SK-N-SH (cell line): ENCODE measurements around the gene SLAMF7. TPM values are rescaled to one million over a fixed set of nuclear protein-coding genes. Genes with fewer than 3 reads are reported as not detected.

Experiments
- CTCF ChIA-PET: fragments of 300-600, 350-600 bp; formaldehyde crosslinking; extraction: SDS; loops from one replicate; lab custom pipeline; 2021; lab: Yijun Ruan, JAX
- POLR2A ChIA-PET: fragments of 350-600 bp; sonication (Branson Sonifier 250); formaldehyde crosslinking; extraction: SDS; loops from one replicate; lab custom pipeline; 2020; ENCODE audit warnings: antibody characterized with exemption, inconsistent platforms; lab: Yijun Ruan, JAX
- DNase-seq: peaks from one replicate; pipeline ENCODE4 v3.0.0; 2012
- H2AFZ ChIP-seq: fragments of 200-600 bp; sonication (generic); 2 replicates; pipeline ENCODE4 v1.8.1; 2016; ENCODE audit warnings: antibody characterized with exemption, mild to moderate bottlenecking, low read depth
- H3F3A ChIP-seq: fragments of 200-600 bp; sonication (generic); replicated peaks from 2 replicates; pipeline ENCODE3; 2016; ENCODE audit warnings: antibody characterized with exemption, mild to moderate bottlenecking; ENCODE audit not compliant: insufficient read depth
- H3K27ac ChIP-seq, 2 experiments: fragments of 200-500 bp in 1 of 2; fragments of 200-600 bp in 1 of 2; sonication (Bioruptor generic) in 1 of 2; sonication (generic), shearing (Covaris generic) in 1 of 2; 2 replicates each; pipeline versions ENCODE4 v1.5.1 to v1.6.1; 2014 to 2016; ENCODE audit warnings: low read depth in 2 of 2, inconsistent platforms in 1 of 2, low read length in 1 of 2, mild to moderate bottlenecking in 1 of 2, mixed read lengths in 1 of 2
- H3K27me3 ChIP-seq: fragments of 200-600 bp; sonication (generic), shearing (Covaris generic); 2 replicates; pipeline ENCODE4 v1.6.1; 2016; ENCODE audit warnings: mixed run types; ENCODE audit not compliant: insufficient read depth
- H3K36me3 ChIP-seq, 2 experiments: fragments of 200-500 bp in 1 of 2; fragments of 200-600 bp in 1 of 2; sonication (Bioruptor generic) in 1 of 2; sonication (generic) in 1 of 2; replicated peaks in 1 of 2; 2 replicates each; pipeline versions ENCODE3 to v1.5.1; 2014 to 2016; ENCODE audit warnings: low read length in 1 of 2, mild to moderate bottlenecking in 1 of 2; ENCODE audit not compliant: insufficient read depth in 2 of 2, control insufficient read depth in 1 of 2
- H3K4me1 ChIP-seq, 2 experiments: fragments of 200-500 bp in 1 of 2; fragments of 200-600 bp in 1 of 2; sonication (Bioruptor generic) in 1 of 2; sonication (generic), shearing (Covaris generic) in 1 of 2; 2 replicates each; pipeline versions ENCODE4 v1.5.1 to v1.6.1; 2014 to 2016; ENCODE audit warnings: low read depth in 1 of 2, low read length in 1 of 2, mixed run types in 1 of 2; ENCODE audit not compliant: insufficient read depth in 2 of 2, control insufficient read depth in 1 of 2
- H3K4me2 ChIP-seq: fragments of 200-600 bp; sonication (generic), shearing (Covaris generic); 2 replicates; pipeline ENCODE4 v1.6.1; 2017; ENCODE audit warnings: mixed run types
- H3K4me3 ChIP-seq, 2 experiments: fragments of 200-500 bp in 1 of 2; fragments of 200-600 bp in 1 of 2; sonication (Bioruptor generic) in 1 of 2; sonication (generic), shearing (Covaris generic) in 1 of 2; 2 replicates each; pipeline versions ENCODE4 v1.5.1 to v1.8.1; 2014 to 2016; ENCODE audit warnings: low read depth in 2 of 2, inconsistent platforms in 1 of 2, low read length in 1 of 2, mild to moderate bottlenecking in 1 of 2, mixed read lengths in 1 of 2, moderate library complexity in 1 of 2
- H3K79me2 ChIP-seq: fragments of 200-600 bp; sonication (generic); 2 replicates; pipeline ENCODE4 v1.8.1; 2017; ENCODE audit warnings: mild to moderate bottlenecking; ENCODE audit not compliant: insufficient read depth
- H3K9ac ChIP-seq: fragments of 200-600 bp; sonication (generic); 2 replicates; pipeline ENCODE4 v1.6.1; 2017; ENCODE audit warnings: mixed run types
- H3K9me2 ChIP-seq: fragments of 200-600 bp; sonication (generic); 2 replicates; pipeline ENCODE4 v1.6.1; 2017; ENCODE audit warnings: mixed run types
- H3K9me3 ChIP-seq: fragments of 200-600 bp; sonication (generic); 2 replicates; pipeline ENCODE4 v1.6.1; 2017; ENCODE audit warnings: mixed run types, mild to moderate bottlenecking, moderate library complexity
- H4K20me1 ChIP-seq: fragments of 200-600 bp; sonication (generic); 2 replicates; pipeline ENCODE4 v1.6.1; 2017; ENCODE audit warnings: mild to moderate bottlenecking, mixed run types; ENCODE audit not compliant: insufficient read depth
- CHD2 ChIP-seq: fragments of 150-350 bp; IDR thresholded peaks from 2 replicates; pipeline ENCODE4 v1.6.1; 2018; ENCODE audit warnings: low read length; ENCODE audit not compliant: partially characterized antibody
- EZH2phosphoT487 ChIP-seq: fragments of 200-600 bp; sonication (generic); IDR thresholded peaks from 2 replicates; pipeline ENCODE4 v1.6.1; 2017; ENCODE audit warnings: low read depth, mixed run types, mild to moderate bottlenecking, antibody characterized with exemption, moderate library complexity, borderline replicate concordance
- FOXJ3 ChIP-seq: sonication (generic); formaldehyde crosslinking; IDR thresholded peaks from 2 replicates; pipeline ENCODE4 v1.5.1; 2020; ENCODE audit warnings: mild to moderate bottlenecking, missing genetic modification reagents
- GABPA ChIP-seq: IDR thresholded peaks from 2 replicates; pipeline ENCODE4 v1.4.0; 2012; ENCODE audit warnings: low read depth, mild to moderate bottlenecking
- GATA2 ChIP-seq: sonication (generic); formaldehyde crosslinking; IDR thresholded peaks from 2 replicates; pipeline ENCODE4 v1.5.0; 2020; ENCODE audit warnings: mild to moderate bottlenecking, missing genetic modification reagents
- MEF2A ChIP-seq: IDR thresholded peaks from 2 replicates; pipeline ENCODE4 v1.4.0; 2012; ENCODE audit warnings: low read depth, borderline replicate concordance
- NRF1 ChIP-seq: IDR thresholded peaks from 2 replicates; pipeline ENCODE4 v1.6.1; 2012; ENCODE audit warnings: low read depth, mild to moderate bottlenecking, low read length
- POLR2AphosphoS5 ChIP-seq: IDR thresholded peaks from 2 replicates; pipeline ENCODE4 v1.6.1; 2012; ENCODE audit warnings: low read depth, low read length
- RCOR1 ChIP-seq: fragments of 150-350 bp; IDR thresholded peaks from 2 replicates; pipeline ENCODE4 v1.6.1; 2017; ENCODE audit warnings: antibody characterized with exemption, low read length
- SIN3A ChIP-seq: IDR thresholded peaks from 2 replicates; pipeline ENCODE4 v1.6.1; 2012; ENCODE audit warnings: low read depth, mild to moderate bottlenecking, low read length, moderate library complexity, borderline replicate concordance
- TCF12 ChIP-seq: IDR thresholded peaks from 2 replicates; pipeline ENCODE4 v1.4.0; 2012
- TEAD4 ChIP-seq: IDR thresholded peaks from 2 replicates; pipeline ENCODE4 v1.4.0; 2012; ENCODE audit warnings: mild to moderate bottlenecking, borderline replicate concordance; ENCODE audit not compliant: insufficient read depth
- WGBS: methylation state at CpG from one replicate; pipeline ENCODE4 v1.1.6; 2017; ENCODE audit warnings: low lambda C conversion rate; 5-methylcytosine and 5-hydroxymethylcytosine counted together
- polyA plus RNA-seq, 3 experiments: library from polyadenylated mRNA; depleted of rRNA; stranded (reverse); fragments of >200 nt; gene quantifications; 2 replicates each; pipeline ENCODE4 v1.2.3, GENCODE V29; 2012
- TF ChIP-seq, protein P1 (sequence below): IDR thresholded peaks from 2 replicates; pipeline ENCODE4; 2012
- TF ChIP-seq, protein P2 (sequence below): fragments of 150-350 bp; IDR thresholded peaks from 2 replicates; pipeline ENCODE4 v1.6.1; 2017; ENCODE audit warnings: antibody characterized with exemption, low read length, low read depth, borderline replicate concordance
- TF ChIP-seq, protein P3 (sequence below): IDR thresholded peaks from 2 replicates; pipeline ENCODE4 v1.4.0; 2012; ENCODE audit warnings: low read depth, borderline replicate concordance
- TF ChIP-seq, protein P4 (sequence below): fragments of 200-600 bp; sonication (generic); IDR thresholded peaks from 2 replicates; pipeline ENCODE4 v1.6.1; 2017; ENCODE audit warnings: antibody characterized with exemption, mild to moderate bottlenecking, moderate library complexity
- TF ChIP-seq, protein P5 (sequence below): IDR thresholded peaks from 2 replicates; pipeline ENCODE4 v1.6.1; 2012; ENCODE audit warnings: mild to moderate bottlenecking, low read depth, low read length, moderate library complexity

Gene SLAMF7
- polyA plus RNA-seq, 1 of the 3 experiments (the other 2 are of a cell fraction) = not detected

DNA sequence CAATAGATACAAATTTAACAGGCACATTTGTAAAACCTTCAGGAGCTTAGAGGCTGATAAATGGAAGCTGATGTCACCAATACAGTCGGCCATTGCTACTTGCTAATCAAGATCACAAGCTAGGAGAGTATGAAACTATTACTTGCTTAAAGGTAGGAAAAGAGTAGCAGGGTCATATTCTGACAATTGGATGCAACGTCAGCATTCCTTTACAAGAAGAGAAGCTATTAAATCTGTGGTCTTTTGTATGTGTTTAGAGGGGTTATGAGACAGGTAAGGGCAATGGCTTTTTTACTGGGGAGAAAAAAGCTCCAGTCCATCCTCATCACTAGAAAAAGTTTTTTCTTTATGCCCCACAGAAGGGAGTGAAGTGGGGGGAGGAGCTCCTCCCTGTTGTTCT lies 15.7 kb upstream of the SLAMF7 start (continued):
- TF ChIP-seq, protein P1, sequence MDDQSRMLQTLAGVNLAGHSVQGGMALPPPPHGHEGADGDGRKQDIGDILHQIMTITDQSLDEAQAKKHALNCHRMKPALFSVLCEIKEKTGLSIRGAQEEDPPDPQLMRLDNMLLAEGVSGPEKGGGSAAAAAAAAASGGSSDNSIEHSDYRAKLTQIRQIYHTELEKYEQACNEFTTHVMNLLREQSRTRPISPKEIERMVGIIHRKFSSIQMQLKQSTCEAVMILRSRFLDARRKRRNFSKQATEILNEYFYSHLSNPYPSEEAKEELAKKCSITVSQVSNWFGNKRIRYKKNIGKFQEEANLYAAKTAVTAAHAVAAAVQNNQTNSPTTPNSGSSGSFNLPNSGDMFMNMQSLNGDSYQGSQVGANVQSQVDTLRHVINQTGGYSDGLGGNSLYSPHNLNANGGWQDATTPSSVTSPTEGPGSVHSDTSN = no peak
- TF ChIP-seq NRF1 (no peak), SIN3A (no peak), GATA2 (CRISPR knock-in tag) (no peak), FOXJ3 (CRISPR knock-in tag) (no peak), RCOR1 (no peak)

DNA sequence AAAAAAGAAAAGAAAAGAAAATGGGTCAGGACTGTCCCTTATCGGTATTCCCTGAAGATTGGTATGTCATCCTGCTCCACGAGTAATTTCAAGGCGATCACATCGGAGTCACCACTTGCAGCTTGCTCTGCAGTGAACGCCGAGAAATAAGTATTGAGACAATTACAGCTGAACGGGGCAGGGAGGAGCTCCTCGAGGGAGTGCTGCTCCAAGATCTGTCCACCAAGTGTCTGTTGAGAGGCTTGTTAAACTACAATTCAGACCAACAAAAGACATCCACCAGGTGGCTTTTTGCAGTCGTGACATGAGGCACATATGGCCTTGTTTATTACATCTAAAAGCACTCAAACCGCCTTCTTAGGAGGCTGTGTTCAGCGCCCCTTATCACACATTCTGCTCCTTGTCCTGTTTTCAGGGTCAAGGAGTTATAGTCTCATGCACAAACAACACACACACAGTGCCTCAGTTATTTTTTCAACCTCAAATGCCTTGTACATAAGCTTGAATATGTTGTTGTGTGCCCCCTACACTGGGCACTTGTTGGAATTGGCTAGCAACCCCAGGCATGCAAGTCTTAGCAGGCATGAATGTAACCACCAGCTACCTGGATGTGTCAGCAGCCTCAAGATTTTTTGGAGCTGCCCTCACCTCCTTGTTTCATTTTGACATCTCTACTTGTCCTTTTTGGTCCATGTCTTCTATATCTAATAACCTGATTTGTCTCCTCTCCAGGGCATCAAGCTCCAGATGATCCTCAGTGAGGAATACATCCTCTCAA lies 14.4 kb upstream of the SLAMF7 start:
- Histone ChIP-seq H3K4me1 (no peaks in the 10 kb centered on the region), H3K9me2 (no peaks in the 10 kb centered on the region), H2AFZ (no peak overlapping the region; the same call in 1 of the 2 replicates), H3K79me2 (no peaks in the 10 kb centered on the region), H3F3A (peaks cover 3% of the 10 kb centered on the region), H4K20me1 (no peaks in the 10 kb centered on the region), H3K9me3 (no peaks in the 10 kb centered on the region), H3K36me3 (no peaks in the 10 kb centered on the region), H3K4me2 (peak overlapping the region; percentile 64), H3K27ac (no peak overlapping the region), H3K9ac (no peak overlapping the region), H3K27me3 (peaks cover 11% of the 10 kb centered on the region)
- DNase-seq = no peak
- 29% methylated on average over 9 of the region's 11 CpGs for WGBS
- POLR2A ChIA-PET = interaction anchor here (0.5 kb wide), 1 partner anchor 433 kb away, joined by 6 read pairs; no protein-coding TSS in a partner anchor
- TF ChIP-seq TEAD4 (no peak), EZH2phosphoT487 (no peak), CHD2 (no peak), MEF2A (no peak), POLR2AphosphoS5 (no peak), GABPA (no peak), TCF12 (no peak)
- TF ChIP-seq, protein P2, sequence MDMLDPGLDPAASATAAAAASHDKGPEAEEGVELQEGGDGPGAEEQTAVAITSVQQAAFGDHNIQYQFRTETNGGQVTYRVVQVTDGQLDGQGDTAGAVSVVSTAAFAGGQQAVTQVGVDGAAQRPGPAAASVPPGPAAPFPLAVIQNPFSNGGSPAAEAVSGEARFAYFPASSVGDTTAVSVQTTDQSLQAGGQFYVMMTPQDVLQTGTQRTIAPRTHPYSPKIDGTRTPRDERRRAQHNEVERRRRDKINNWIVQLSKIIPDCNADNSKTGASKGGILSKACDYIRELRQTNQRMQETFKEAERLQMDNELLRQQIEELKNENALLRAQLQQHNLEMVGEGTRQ = no peak
- TF ChIP-seq, protein P3, sequence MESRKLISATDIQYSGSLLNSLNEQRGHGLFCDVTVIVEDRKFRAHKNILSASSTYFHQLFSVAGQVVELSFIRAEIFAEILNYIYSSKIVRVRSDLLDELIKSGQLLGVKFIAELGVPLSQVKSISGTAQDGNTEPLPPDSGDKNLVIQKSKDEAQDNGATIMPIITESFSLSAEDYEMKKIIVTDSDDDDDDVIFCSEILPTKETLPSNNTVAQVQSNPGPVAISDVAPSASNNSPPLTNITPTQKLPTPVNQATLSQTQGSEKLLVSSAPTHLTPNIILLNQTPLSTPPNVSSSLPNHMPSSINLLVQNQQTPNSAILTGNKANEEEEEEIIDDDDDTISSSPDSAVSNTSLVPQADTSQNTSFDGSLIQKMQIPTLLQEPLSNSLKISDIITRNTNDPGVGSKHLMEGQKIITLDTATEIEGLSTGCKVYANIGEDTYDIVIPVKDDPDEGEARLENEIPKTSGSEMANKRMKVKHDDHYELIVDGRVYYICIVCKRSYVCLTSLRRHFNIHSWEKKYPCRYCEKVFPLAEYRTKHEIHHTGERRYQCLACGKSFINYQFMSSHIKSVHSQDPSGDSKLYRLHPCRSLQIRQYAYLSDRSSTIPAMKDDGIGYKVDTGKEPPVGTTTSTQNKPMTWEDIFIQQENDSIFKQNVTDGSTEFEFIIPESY = no peak
- TF ChIP-seq, protein P4, sequence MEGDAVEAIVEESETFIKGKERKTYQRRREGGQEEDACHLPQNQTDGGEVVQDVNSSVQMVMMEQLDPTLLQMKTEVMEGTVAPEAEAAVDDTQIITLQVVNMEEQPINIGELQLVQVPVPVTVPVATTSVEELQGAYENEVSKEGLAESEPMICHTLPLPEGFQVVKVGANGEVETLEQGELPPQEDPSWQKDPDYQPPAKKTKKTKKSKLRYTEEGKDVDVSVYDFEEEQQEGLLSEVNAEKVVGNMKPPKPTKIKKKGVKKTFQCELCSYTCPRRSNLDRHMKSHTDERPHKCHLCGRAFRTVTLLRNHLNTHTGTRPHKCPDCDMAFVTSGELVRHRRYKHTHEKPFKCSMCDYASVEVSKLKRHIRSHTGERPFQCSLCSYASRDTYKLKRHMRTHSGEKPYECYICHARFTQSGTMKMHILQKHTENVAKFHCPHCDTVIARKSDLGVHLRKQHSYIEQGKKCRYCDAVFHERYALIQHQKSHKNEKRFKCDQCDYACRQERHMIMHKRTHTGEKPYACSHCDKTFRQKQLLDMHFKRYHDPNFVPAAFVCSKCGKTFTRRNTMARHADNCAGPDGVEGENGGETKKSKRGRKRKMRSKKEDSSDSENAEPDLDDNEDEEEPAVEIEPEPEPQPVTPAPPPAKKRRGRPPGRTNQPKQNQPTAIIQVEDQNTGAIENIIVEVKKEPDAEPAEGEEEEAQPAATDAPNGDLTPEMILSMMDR = no peak
- TF ChIP-seq, protein P5, sequence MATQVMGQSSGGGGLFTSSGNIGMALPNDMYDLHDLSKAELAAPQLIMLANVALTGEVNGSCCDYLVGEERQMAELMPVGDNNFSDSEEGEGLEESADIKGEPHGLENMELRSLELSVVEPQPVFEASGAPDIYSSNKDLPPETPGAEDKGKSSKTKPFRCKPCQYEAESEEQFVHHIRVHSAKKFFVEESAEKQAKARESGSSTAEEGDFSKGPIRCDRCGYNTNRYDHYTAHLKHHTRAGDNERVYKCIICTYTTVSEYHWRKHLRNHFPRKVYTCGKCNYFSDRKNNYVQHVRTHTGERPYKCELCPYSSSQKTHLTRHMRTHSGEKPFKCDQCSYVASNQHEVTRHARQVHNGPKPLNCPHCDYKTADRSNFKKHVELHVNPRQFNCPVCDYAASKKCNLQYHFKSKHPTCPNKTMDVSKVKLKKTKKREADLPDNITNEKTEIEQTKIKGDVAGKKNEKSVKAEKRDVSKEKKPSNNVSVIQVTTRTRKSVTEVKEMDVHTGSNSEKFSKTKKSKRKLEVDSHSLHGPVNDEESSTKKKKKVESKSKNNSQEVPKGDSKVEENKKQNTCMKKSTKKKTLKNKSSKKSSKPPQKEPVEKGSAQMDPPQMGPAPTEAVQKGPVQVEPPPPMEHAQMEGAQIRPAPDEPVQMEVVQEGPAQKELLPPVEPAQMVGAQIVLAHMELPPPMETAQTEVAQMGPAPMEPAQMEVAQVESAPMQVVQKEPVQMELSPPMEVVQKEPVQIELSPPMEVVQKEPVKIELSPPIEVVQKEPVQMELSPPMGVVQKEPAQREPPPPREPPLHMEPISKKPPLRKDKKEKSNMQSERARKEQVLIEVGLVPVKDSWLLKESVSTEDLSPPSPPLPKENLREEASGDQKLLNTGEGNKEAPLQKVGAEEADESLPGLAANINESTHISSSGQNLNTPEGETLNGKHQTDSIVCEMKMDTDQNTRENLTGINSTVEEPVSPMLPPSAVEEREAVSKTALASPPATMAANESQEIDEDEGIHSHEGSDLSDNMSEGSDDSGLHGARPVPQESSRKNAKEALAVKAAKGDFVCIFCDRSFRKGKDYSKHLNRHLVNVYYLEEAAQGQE = no peak
- TF ChIP-seq, all 33 proteins: peak for 0
- peak overlapping the region; percentile 1 to 17; a peak in 3 of 4 replicates for H3K4me3 ChIP-seq
- CTCF ChIA-PET = interaction anchor here (1.2 kb wide), 1 partner anchor 17 kb away, joined by 4 read pairs; no protein-coding TSS in a partner anchor
